Mesothelial cell of epicardium (in vitro differentiated cells): Measurements from ENCODE around the gene OTOA. TPM values are rescaled to one million over a fixed set of nuclear protein-coding genes. Genes with fewer than 3 reads are reported as not detected.
A peak's percentile ranks its signal among the peaks of the same experiment; 100 is the strongest.

Source experiments
- DNase-seq, 2 experiments: peaks; one replicate each; pipeline ENCODE4 v3.0.0; 2021; ENCODE audit warnings: low spot score in 2 of 2; ENCODE audit not compliant: unreplicated experiment in 2 of 2
- H3K27ac Mint-ChIP-seq: 2 replicates; pipeline ENCODE4 v1.8.0; 2021; ENCODE audit warnings: mixed read lengths
- H3K27me3 Mint-ChIP-seq: 2 replicates; pipeline ENCODE4 v1.8.0; 2021; ENCODE audit warnings: low read depth, mixed read lengths
- H3K36me3 Mint-ChIP-seq: 2 replicates; pipeline ENCODE4 v1.8.0; 2021; ENCODE audit warnings: mixed read lengths
- H3K4me1 Mint-ChIP-seq: 2 replicates; pipeline ENCODE4 v1.8.0; 2021; ENCODE audit warnings: mixed read lengths
- H3K4me3 Mint-ChIP-seq: 2 replicates; pipeline ENCODE4 v1.8.0; 2021; ENCODE audit warnings: mild to moderate bottlenecking, moderate library complexity, mixed read lengths
- H3K9me3 Mint-ChIP-seq: 2 replicates; pipeline ENCODE4 v1.8.0; 2021; ENCODE audit warnings: mixed read lengths
- total RNA-seq: library from RNA; stranded (reverse); gene quantifications from 3 replicates; pipeline ENCODE4 v1.2.1, GENCODE V29; 2021
- TF ChIP-seq, protein P1 (sequence below): fragments of 200-600 bp; sonication (generic); IDR thresholded peaks from one replicate; pipeline ENCODE4 v1.5.0; 2021; ENCODE audit warnings: antibody characterized with exemption; ENCODE audit not compliant: unreplicated experiment

OTOA gene
- 0.09 to 0.25 TPM (median 0.25 TPM) in 3 replicates for total RNA-seq

DNA sequence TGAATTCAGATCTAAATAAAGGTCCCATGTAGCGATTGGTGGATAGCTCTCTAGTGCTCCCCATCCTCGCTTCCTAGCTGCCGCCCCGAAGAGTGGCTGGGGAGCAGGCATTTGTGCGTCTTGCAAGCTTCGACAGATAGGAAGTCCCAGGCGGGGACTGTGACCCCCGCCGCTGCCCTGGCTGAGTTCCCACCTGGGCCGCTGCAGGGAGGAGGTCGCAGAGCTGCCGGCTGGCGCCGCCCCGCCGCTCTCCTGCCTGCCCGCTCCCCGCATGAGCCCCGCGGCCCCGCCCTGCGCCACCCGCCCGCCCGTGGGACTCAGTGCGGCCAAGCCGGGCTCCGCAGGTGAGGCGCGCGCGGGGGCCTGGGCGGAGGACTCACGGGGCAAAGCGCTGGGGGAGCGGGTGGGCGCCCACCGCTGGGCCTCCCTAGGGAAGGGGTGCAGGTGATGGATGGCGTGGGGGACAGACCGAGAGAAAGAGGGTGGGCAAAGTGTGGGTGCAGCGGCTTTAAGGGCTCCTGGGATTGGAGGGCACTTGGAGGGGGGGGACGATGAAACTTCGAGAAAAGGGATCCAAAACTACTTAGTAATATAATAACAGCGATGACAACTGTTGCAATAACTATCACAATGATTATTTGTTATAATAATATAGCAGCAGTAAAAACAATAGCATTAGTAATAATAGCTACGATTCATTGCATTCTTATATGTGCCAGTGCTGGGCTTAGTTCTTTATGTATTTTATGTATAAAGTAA is at the start of gene OTOA:
Gene OTOA, plus strand, starts transcription at position 80 of the 759 bp plus-strand sequence. CDS start 14,547 bp downstream, outside the sequence.
- H3K4me3 Mint-ChIP-seq, result peak within 1 kb of the TSS; percentile 30
- no peak for DNase-seq
- peaks cover 3% of the 10 kb centered on the region for H3K4me1 Mint-ChIP-seq
- peaks cover 20% of the 10 kb centered on the region for H3K27me3 Mint-ChIP-seq
- no peak within 1 kb of the TSS for H3K27ac Mint-ChIP-seq
- TF ChIP-seq, protein P1, sequence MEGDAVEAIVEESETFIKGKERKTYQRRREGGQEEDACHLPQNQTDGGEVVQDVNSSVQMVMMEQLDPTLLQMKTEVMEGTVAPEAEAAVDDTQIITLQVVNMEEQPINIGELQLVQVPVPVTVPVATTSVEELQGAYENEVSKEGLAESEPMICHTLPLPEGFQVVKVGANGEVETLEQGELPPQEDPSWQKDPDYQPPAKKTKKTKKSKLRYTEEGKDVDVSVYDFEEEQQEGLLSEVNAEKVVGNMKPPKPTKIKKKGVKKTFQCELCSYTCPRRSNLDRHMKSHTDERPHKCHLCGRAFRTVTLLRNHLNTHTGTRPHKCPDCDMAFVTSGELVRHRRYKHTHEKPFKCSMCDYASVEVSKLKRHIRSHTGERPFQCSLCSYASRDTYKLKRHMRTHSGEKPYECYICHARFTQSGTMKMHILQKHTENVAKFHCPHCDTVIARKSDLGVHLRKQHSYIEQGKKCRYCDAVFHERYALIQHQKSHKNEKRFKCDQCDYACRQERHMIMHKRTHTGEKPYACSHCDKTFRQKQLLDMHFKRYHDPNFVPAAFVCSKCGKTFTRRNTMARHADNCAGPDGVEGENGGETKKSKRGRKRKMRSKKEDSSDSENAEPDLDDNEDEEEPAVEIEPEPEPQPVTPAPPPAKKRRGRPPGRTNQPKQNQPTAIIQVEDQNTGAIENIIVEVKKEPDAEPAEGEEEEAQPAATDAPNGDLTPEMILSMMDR, result no peak
- H3K36me3 Mint-ChIP-seq, result no peaks in the 10 kb centered on the region
- no peaks in the 10 kb centered on the region for H3K9me3 Mint-ChIP-seq

DNA sequence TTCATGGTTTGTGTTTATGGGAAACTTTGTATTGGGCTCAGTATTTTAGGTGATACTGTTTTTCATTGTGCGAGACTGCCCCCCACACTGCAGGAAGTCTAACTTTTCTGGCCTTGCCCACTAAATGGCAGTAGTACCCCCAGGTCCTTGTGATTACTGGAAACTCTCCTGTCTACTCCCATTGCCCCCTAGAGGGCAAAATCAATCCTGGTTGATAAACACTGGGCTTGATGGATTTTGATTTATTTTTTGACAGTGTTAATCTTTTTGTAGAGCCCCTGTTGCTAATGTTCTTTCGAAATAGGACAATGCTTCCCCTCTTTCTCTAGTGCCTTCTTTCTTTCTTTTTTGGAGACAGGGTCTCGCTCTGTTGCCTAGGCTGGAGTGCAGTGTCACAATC is 48.9 kb upstream of the OTOA start:
- H3K4me3 Mint-ChIP-seq, result no peak overlapping the region
- no peaks in the 10 kb centered on the region for H3K27me3 Mint-ChIP-seq
- TF ChIP-seq, protein P1, result no peak
- peaks cover 6% of the 10 kb centered on the region for H3K36me3 Mint-ChIP-seq
- DNase-seq, result no peak
- no peak overlapping the region for H3K27ac Mint-ChIP-seq
- no peaks in the 10 kb centered on the region for H3K9me3 Mint-ChIP-seq
- peaks cover 40% of the 10 kb centered on the region for H3K4me1 Mint-ChIP-seq

- DNase-seq, result no peak
- H3K9me3 Mint-ChIP-seq, result no peaks in the 10 kb centered on the region
- TF ChIP-seq, protein P1, result no peak
- H3K27me3 Mint-ChIP-seq, result no peaks in the 10 kb centered on the region
- H3K36me3 Mint-ChIP-seq, result peaks cover 6% of the 10 kb centered on the region
- H3K4me1 Mint-ChIP-seq, result peaks cover 14% of the 10 kb centered on the region
- no peak overlapping the region for H3K4me3 Mint-ChIP-seq
- H3K27ac Mint-ChIP-seq, result peak overlapping the region; percentile 34
Measured at GRCh38 chr16:21617607-21618006, 46.2 kb upstream of the OTOA start.

- Mint-ChIP-seq H3K4me3 (no peak overlapping the region), H3K27ac (no peak overlapping the region), H3K4me1 (peaks cover 10% of the 10 kb centered on the region), H3K27me3 (no peaks in the 10 kb centered on the region), H3K36me3 (peaks cover 8% of the 10 kb centered on the region), H3K9me3 (no peaks in the 10 kb centered on the region)
- TF ChIP-seq, protein P1, result no peak
- no peak for DNase-seq
Measured at GRCh38 chr16:21618281-21618680, 45.5 kb upstream of the OTOA start.

- Mint-ChIP-seq H3K27me3 (no peaks in the 10 kb centered on the region), H3K27ac (peak overlapping the region; percentile 57), H3K4me1 (peaks cover 4% of the 10 kb centered on the region), H3K9me3 (no peaks in the 10 kb centered on the region), H3K4me3 (no peak overlapping the region), H3K36me3 (peaks cover 17% of the 10 kb centered on the region)
- DNase-seq, result no peak
- TF ChIP-seq, protein P1, result no peak
Measured at GRCh38 chr16:21619765-21620425, 43.9 kb upstream of the OTOA start.
